NOMO-1 treated with DMSO at 0.1 percent for 48 hours (cell line): ENCODE measurements around the gene OLA1.

Source experiments
- DNase-seq: peaks from one replicate; lab custom pipeline; 2025; ENCODE audit not compliant: unreplicated experiment; lab: John Stamatoyannopoulos, UW

The OLA1 gene

DNA sequence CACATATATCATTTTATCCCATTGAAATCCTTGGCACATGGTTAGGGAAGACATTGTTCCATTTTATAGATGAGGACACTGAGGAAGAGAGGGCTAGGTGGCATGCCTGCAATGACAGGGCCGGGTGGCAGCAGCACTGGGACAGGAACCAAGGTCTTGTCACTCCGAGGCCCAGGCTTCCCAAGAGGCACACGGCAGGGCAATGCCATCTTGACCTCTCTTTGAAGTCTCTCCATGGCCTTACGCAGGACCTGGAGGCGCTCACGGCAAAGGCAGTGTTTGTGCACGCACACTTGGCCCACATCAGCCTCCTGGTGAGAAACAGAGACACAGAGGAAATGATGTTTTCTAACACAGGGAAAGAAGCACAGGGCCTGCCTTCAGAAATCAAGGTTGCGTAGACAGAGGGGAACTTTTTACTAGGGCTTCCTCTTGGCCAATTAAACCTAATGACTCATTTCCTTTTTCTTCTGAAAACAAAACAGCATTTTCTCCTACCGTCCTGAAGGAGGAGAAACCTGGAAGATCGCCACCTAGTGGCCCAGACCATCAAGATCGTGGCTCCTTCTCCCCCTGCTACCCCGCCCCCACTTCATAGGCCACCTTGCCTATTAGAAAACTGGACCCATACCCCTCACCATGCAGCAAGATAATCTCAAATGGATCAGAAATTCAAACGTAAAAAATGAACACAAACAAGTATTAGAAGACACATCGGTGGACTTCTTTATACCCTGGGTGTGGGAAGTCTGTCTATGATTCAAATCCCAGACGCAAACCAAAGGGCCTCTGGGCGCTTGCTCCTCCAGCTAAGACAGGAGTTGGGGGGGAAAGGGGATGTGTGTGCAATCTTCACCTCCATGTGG lies 208.5 kb downstream of the OLA1 start:
- DNase-seq = peak; percentile 99

DNA sequence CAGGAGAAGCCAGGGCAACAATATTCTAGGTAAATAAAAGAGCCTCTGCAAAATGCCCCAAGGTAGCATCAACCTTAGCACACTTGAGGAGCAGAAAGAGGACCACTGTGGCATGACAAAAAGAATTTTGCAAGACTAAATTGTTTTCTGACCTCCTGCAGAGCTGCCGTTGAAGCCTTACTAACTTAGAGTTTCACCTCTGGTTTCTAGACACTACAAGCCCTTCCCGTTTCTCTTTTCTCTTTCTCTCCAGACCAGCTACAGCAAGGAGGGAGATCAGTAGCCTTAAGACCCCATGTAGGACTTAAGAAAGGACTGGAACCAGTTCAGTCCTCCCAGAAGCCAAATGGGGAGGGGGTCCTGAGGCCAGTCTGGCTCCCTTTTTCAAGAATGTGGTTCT lies 209.9 kb downstream of the OLA1 start:
- DNase-seq = peak; percentile 84

DNA sequence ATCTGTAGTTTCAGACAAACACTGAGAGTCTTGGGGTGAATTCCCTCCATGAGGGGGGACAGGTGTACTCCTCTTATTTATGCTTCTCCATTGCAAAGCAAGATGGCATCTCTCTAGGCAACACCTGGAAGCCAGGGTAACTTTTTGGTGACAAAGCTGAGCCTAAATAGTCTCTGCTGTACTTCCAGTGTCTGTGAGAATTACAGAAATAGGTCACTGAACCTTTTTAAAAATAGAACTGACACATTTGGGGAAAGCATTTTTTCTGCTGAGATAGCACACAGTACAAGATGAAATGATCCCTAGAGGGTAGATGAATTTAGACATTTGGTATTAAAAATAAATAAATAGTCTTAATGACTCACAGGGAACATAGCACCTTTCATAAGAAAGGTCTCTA lies 211.5 kb downstream of the OLA1 start:
- DNase-seq = no peak

DNA sequence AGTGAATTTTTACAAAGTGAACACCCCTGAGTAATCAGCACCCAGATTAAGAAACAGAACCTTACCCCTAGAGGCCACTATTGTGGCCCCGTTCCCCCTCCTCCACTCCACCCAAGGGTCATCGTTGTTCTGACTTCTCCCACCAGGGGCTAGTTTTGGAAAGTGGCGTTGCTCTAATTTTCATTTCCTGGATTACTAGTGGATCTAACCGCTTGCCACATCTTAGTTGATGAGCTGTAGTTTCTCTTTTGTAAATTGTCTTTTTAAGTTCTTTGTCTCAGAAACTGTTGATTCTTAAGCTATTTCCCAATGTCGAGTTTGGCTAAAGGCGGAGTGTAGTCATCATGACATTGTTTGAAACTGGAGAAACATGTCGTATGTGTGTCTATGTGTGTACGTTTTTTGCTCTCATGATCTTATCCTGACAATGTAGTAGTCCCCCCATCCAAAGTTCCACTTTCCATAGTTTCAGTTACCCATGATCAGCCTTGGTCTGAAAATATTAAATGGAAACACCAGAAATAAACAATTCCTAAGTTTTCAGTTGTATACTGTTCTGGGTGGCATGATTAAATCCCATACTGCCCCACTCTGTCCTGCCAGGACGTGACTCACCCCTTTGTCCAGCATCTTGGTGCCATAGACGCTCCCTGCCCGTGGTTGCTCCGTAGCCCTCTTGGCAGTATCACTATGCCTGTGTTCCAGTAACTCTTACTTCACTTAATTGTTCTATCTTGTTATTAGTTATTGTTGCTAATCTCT lies 212.2 kb downstream of the OLA1 start:
- DNase-seq = peak; percentile 80

DNA sequence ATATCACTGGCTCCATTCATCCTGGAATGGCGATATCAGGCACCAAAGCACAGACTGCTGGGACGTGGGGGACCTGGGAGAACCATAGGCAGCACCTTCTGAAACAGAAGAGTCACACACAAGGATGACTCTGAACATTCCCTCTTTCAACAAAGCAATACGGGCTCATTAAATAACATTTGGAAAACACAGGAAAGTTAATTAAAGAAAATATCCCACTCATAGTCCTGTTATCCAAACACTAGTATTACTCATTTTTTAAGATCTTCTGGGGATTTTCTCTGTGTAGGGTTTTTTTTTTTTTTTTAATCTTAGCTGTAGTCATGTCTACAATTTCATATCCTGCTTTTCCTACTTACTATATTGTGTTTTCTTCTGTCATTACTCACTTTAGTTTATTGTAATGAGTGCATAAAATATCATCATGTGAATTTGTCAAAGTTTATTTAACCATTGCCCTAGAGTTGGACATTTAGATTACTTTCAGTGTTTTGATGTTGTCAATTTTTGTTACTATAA lies 213.2 kb downstream of the OLA1 start:
- no peak for DNase-seq

DNA sequence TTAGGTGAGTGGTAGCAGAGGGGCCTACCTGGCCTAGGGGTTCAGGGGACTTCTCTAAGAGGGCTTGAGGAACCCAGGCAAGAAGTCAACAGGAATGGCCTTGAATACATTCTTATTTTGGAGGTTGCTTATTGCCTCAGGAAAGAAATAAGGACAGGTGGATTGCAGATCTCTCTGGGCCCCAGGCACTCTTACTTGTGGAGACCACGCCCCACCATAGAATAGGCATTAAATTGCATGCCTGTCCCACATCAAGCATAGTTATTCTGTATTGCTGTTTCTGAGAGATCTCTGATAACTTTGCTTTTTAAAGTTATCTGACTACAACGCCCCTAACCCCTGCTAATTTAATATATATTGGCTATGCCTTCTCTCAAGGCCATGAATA lies 215.2 kb downstream of the OLA1 start:
- DNase-seq = no peak

DNA sequence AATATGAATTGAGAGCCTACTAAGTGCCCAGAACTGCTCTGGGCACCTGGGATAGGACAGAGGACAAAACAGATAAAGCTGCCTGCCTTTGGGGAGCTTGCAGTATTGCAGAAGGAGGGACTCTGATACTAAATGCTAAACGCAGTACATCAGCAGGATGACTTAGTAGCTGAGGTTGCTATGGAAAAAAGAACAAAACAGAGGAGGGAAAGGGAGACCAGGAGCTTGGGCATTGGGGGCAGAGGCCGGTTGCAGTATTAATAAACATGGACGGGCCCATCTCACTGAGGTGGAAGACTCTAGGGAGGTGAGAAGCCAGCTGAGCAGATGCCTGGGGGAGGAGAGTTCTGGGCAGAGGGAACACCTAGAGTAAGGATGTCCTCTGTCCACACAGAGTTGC lies 217.1 kb downstream of the OLA1 start:
- no peak for DNase-seq

DNA sequence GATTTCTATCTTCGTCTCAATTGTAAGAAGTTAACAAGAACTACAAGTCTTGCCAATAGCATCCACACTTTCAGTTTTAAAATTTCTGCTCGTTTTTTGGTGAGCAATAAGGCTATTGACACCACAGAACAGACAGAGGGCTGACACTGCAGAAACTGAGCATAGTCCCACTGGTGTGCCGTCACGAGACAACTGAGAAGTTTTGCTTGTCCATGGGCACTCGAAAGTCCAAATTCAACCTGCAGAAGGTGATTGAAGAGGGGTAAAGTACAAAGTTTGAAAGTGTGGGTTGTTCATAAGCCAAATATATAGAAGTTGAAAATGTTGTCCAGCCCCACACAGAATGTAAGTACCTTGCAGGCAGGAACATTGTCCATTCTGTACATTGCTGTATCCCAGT lies 219.4 kb downstream of the OLA1 start:
- DNase-seq = no peak

DNA sequence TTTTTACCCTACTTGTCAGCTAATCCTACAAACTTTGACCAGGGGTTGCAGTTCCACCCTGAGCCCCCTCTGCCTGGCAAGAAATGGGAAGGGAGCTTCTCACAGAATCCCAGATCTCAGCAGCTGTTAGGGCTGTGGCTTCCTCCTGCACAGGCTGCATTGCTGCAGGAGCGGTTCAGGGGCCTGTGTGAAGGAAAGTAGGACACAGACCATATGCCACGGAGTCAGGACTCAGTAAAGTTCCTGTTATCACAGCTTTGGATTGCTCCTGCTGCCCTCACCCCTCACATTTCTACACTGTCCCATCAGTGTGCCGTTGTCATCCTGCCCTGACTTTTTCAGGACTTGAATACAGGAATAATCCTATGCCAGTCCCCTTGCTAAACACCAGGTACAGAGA lies 220.4 kb downstream of the OLA1 start:
- no peak for DNase-seq

DNA sequence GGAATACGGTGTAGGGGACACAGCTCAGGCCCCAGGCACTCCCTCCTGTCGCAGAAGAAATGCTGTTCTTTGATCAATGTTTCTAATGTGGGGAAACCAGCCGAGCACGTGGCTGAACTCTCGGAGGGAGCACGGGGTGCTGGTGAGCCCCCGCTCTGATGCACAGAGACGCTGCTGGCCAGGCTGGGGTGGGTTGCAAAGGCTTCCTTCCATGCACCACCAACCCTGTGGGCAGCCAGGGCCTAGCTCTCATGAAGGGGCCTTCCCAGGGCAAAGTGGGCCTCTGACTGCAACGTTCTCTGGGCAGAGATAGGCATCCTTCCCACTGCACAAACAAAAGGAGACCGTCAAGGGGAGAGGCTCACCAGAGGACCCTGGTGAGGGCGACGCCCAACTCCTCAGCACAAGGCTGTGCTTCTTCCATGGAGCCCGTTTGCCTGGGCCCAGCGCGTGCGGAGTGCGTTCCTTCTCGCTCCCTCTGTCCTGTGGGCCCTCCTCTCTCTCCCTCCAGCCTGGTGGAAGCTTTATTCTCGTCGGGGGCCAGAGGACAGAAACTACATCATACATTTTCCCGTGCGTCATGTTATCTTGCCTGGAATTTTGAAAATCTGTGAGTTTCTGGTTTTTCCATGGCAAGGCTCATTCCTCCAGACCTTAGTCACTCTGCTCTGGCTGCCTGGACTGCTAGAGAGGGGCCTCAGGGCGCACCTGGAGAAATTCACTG lies 222.0 kb downstream of the OLA1 start:
- no peak for DNase-seq

DNA sequence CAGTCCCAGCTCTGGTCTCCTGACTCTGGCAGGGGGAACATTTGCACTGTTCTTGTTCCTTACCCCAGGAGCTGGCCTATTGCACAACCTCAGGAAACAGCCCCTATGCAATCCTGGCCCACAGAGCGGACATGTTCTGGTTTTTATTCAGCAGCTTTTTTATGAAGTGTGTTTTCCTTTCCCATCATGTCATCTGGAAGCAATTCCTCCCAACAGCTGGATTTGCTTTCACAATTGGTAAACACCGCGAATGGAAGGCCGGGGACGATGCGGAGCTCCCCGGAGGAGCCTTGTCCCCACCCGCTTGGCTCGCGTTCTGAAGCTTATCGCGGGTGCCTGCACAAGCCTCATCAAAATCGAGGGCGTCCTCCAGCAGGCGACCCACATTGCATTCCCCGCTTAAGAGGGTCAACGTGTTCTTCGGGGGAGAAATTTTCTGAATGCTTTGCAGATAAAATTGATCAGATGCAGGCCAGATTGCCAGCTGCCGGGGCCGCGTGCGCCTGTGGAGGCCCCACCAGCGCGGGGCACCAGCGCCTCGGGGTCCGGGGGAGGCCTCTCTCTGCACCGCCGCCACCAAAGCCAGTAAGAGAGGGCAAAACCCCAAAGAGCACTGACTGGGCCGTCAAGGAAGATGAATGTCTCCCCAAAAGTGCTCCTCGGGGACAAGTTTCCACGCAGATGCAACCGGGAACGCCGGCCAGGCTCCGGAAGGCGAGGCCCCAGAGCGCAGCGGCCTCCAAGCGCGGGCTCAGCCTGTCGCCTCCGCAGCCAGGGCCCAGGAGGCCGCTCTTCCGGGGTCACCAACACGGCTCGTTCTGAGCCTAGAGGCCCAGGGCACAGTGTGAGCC lies 222.8 kb downstream of the OLA1 start:
- DNase-seq = peak; percentile 54

DNA sequence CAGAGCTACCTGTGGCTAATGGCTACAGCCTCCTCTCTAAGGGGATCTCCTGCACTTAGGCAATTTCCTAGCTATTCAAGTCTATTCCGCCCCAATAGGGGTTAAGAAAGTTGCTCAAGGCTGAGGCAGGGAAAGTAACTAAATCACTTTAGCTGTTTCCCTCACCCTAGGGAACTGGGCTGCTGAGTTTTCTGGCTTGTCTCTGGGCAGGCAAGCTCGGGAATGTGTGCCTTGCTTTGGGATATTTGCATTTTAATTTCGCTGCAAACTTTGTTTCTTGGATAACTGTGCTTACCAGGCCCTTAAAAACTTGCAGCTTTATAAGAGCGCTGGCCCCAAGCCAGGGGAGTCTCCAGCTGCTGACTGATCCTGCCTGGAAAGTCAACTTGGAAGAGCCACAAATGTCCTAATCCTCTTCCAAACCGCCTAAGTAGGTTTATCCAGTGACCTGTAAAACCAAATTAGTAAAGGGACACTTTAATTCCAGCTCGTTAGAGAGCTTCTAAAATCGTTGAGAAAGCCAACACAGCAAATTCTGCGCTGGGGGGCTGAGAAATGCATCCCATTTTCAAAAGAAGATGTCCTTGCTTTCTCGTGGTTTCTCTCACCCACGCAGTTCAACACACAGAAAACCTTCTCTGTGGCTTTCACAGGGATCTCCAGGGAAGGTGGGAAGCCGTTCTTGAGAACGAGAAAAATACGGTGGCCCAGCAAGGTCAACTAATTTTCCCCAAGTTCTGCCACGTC lies 223.6 kb downstream of the OLA1 start:
- DNase-seq = peak; percentile 27

DNA sequence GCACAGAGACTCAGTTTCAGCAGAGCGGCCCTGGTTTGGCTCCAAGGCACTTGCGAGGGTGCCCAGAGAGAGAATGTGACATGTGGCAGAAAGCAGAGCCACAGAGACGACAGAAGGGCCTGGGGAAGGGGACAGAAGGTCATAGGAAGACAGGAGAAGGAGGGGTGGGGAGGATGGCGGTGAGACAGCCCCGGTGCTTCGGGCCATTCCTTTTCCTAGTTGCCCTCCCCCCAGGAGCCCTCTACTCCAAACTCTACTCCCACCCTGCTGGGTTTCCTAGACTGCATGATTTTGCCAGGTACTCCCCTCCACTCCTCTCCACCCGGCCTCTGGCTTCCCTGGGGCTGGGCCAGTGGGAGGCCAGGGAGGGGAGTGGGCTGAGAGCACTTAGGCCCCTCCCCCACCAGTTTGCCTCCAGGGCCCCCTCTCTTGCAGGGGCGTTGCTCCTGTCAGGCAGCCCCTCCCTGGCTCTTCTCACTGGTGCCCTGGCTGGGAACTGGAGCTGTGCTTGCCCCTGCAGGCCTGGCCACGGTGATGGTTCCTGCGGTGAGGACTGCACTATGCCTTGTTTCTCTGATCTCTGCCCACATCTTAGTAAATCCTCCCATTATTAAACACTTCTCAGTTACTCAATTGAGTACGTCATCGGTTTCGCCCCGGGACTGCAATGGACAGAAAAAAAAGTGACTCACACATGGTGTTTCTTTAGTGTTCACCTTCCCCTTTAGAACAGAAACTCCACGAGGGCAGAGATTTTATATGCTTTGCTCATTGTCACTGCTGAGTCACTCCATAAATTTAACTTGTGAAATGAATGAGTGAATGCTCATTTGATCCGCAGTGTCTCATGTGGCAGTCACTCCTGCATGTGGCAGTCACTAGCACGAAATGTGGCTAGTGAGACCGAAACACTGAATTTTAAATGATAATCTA lies 224.5 kb downstream of the OLA1 start:
- peak; percentile 78 for DNase-seq
